PC-3 (cell line): Measurements from ENCODE around the gene FAM81B.

Source experiments
- CTCF ChIP-seq: fragments of 300-600 bp; sonication (generic); conservative IDR thresholded peaks from 2 replicates; pipeline ENCODE4 v1.5.1; 2017; ENCODE audit warnings: antibody characterized with exemption, low read depth, mild to moderate bottlenecking, low read length
- EZH2 ChIP-seq: fragments of 300-600 bp; sonication (generic); IDR thresholded peaks from one replicate; pipeline ENCODE4 v1.6.1; 2017; ENCODE audit warnings: antibody characterized with exemption, mild to moderate bottlenecking, low read length; ENCODE audit not compliant: unreplicated experiment
- EZH2phosphoT487 ChIP-seq: fragments of 300-600 bp; sonication (generic); IDR thresholded peaks from 2 replicates; pipeline ENCODE4 v1.6.1; 2018; ENCODE audit warnings: mild to moderate bottlenecking, antibody characterized with exemption, low read length, borderline replicate concordance

GRCh38 chr5:95369782-95370181 is 21.4 kb upstream of the FAM81B start:
- no peak for TF ChIP-seq EZH2
- no peak for TF ChIP-seq CTCF
- no peak for TF ChIP-seq EZH2phosphoT487
